Loucy (cell line): Measurements from ENCODE around the gene KCNV2.

ENCODE experiments used
- H2AFZ ChIP-seq: fragments of 200-600 bp; sonication (generic); 2 replicates; pipeline ENCODE4 v1.6.0; 2016; ENCODE audit warnings: antibody characterized with exemption, mild to moderate bottlenecking, low read length, moderate library complexity
- H3F3A ChIP-seq: fragments of 200-600 bp; 2 replicates; pipeline ENCODE4 v1.6.0; 2016; ENCODE audit warnings: antibody characterized with exemption, low read depth, mild to moderate bottlenecking
- H3K27me3 ChIP-seq: fragments of 200-600 bp; sonication (generic); 2 replicates; pipeline ENCODE4 v1.6.1; 2014; ENCODE audit warnings: low read length, mild to moderate bottlenecking; ENCODE audit not compliant: insufficient read depth, poor library complexity, severe bottlenecking
- H3K36me3 ChIP-seq: fragments of 200-600 bp; sonication (generic); 2 replicates; pipeline ENCODE4 v1.6.1; 2016; ENCODE audit warnings: low read length; ENCODE audit not compliant: insufficient read depth
- H3K4me1 ChIP-seq: fragments of 200-600 bp; sonication (generic); 2 replicates; pipeline ENCODE4 v1.5.1; 2014; ENCODE audit warnings: low read length, mild to moderate bottlenecking; ENCODE audit not compliant: insufficient read depth, poor library complexity, severe bottlenecking
- H3K4me2 ChIP-seq: fragments of 200-600 bp; sonication (generic); 2 replicates; pipeline ENCODE4 v1.6.0; 2014; ENCODE audit warnings: antibody characterized with exemption, low read length, low read depth, mild to moderate bottlenecking; ENCODE audit not compliant: poor library complexity, severe bottlenecking
- H3K4me3 ChIP-seq: fragments of 200-600 bp; sonication (generic); 2 replicates; pipeline ENCODE4 v1.5.1; 2014; ENCODE audit warnings: low read length, mild to moderate bottlenecking, mixed read lengths; ENCODE audit not compliant: poor library complexity, severe bottlenecking
- H3K79me2 ChIP-seq: fragments of 200-600 bp; sonication (generic); 2 replicates; pipeline ENCODE4 v1.6.1; 2014; ENCODE audit warnings: low read length; ENCODE audit not compliant: insufficient read depth
- H3K9ac ChIP-seq: fragments of 200-600 bp; sonication (generic); 2 replicates; pipeline ENCODE4 v1.6.0; 2014; ENCODE audit warnings: mild to moderate bottlenecking, low read depth, low read length, moderate library complexity; ENCODE audit not compliant: poor library complexity, severe bottlenecking
- H3K9me2 ChIP-seq: fragments of 200-600 bp; sonication (generic); replicated peaks from 2 replicates; pipeline ENCODE4 v1.6.1; 2016; ENCODE audit warnings: low read depth, low read length, mixed read lengths
- H3K9me3 ChIP-seq: fragments of 200-600 bp; sonication (generic); 2 replicates; pipeline ENCODE4 v1.6.1; 2014; ENCODE audit warnings: mild to moderate bottlenecking, antibody characterized with exemption, low read length, low read depth; ENCODE audit not compliant: insufficient read depth
- H4K20me1 ChIP-seq: fragments of 200-600 bp; sonication (generic); 2 replicates; pipeline ENCODE4 v1.6.0; 2014; ENCODE audit warnings: antibody characterized with exemption, low read length, mild to moderate bottlenecking; ENCODE audit not compliant: insufficient read depth, poor library complexity, severe bottlenecking
- CTCF ChIP-seq: fragments of 200-600 bp; sonication (generic); conservative IDR thresholded peaks from 2 replicates; pipeline ENCODE4 v1.5.1; 2014; ENCODE audit warnings: mild to moderate bottlenecking, antibody characterized with exemption, low read length
- EZH2phosphoT487 ChIP-seq: fragments of 200-600 bp; IDR thresholded peaks from 2 replicates; pipeline ENCODE4 v1.6.1; 2018; ENCODE audit warnings: antibody characterized with exemption, mild to moderate bottlenecking, moderate library complexity, borderline replicate concordance

The KCNV2 gene

GRCh38 chr9:2755285-2755684 lies 38.0 kb downstream of the KCNV2 start:
- H3K9me3 ChIP-seq = no peaks in the 10 kb centered on the region
- H3K79me2 ChIP-seq = no peaks in the 10 kb centered on the region

GRCh38 chr9:2758162-2758897 lies 41.0 kb downstream of the KCNV2 start:
- no peaks in the 10 kb centered on the region for H3K36me3 ChIP-seq
- H2AFZ ChIP-seq = no peak overlapping the region
- H4K20me1 ChIP-seq = no peaks in the 10 kb centered on the region
- no peaks in the 10 kb centered on the region for H3F3A ChIP-seq
- H3K4me1 ChIP-seq = peaks cover 6% of the 10 kb centered on the region
- no peak overlapping the region for H3K4me2 ChIP-seq
- no peak overlapping the region for H3K4me3 ChIP-seq
- TF ChIP-seq CTCF (no peak), EZH2phosphoT487 (no peak)
- H3K9me2 ChIP-seq = no peaks in the 10 kb centered on the region
- H3K27me3 ChIP-seq = no peaks in the 10 kb centered on the region
- no peak overlapping the region for H3K9ac ChIP-seq
- no peaks in the 10 kb centered on the region for H3K79me2 ChIP-seq
- no peaks in the 10 kb centered on the region for H3K9me3 ChIP-seq

More at GRCh38 chr9:2755285-2755684, 38.0 kb downstream of the KCNV2 start:
- Histone ChIP-seq H3K9me2 (no peaks in the 10 kb centered on the region), H4K20me1 (no peaks in the 10 kb centered on the region), H2AFZ (no peak overlapping the region), H3F3A (no peaks in the 10 kb centered on the region), H3K4me3 (no peak overlapping the region), H3K27me3 (no peaks in the 10 kb centered on the region), H3K4me2 (no peak overlapping the region), H3K36me3 (no peaks in the 10 kb centered on the region), H3K9ac (no peak overlapping the region), H3K4me1 (no peaks in the 10 kb centered on the region)
- TF ChIP-seq CTCF = no peak
- TF ChIP-seq EZH2phosphoT487 = no peak

- TF ChIP-seq CTCF (no peak), EZH2phosphoT487 (no peak)
- H3K4me1 ChIP-seq = peaks cover 13% of the 10 kb centered on the region
- no peaks in the 10 kb centered on the region for H3K36me3 ChIP-seq
Measured at GRCh38 chr9:2758898-2759510, 41.7 kb downstream of the KCNV2 start.

More at GRCh38 chr9:2758898-2759510, 41.7 kb downstream of the KCNV2 start:
- H3K79me2 ChIP-seq = no peaks in the 10 kb centered on the region
- no peaks in the 10 kb centered on the region for H3K27me3 ChIP-seq
- H3K4me3 ChIP-seq = no peak overlapping the region
- no peaks in the 10 kb centered on the region for H3K9me2 ChIP-seq
- no peak overlapping the region for H3K4me2 ChIP-seq
- H3K9ac ChIP-seq = no peak overlapping the region
- no peak overlapping the region for H2AFZ ChIP-seq
- no peaks in the 10 kb centered on the region for H4K20me1 ChIP-seq
- no peaks in the 10 kb centered on the region for H3F3A ChIP-seq
- no peaks in the 10 kb centered on the region for H3K9me3 ChIP-seq
